B cell (primary cell): ENCODE measurements around the gene ATG4D.

Experiments used
- EZH2 ChIP-seq: IDR thresholded peaks from 2 replicates; pipeline ENCODE4 v1.6.1; 2012; ENCODE audit warnings: borderline replicate concordance, low read depth, mild to moderate bottlenecking, moderate library complexity, low read length; ENCODE audit not compliant: insufficient read depth, poor library complexity, severe bottlenecking
- TF ChIP-seq, protein P1 (sequence below): fragments of 200-600 bp; IDR thresholded peaks from one replicate; pipeline ENCODE4 v1.8.0; 2022; ENCODE audit warnings: antibody characterized with exemption, mild to moderate bottlenecking

DNA sequence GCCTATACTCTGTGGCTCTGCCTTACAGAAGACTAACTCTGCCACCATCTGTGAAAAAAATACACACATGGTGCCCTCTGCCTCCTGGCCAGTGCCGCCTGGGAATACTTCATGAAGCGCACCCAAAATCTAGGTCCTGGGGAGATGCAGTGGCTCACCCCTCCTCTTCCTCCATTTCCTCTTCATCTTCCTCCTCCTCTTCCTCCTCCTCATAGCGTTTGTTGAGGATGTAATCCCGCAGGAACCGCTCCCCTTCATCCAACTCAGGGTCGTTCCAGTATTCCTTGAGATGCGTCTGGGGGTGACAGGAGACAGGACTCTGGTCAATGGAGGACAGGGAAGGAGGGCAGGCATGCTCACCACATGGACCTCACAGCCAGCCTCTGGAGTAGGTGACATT, 16.4 kb downstream of the ATG4D start:
- TF ChIP-seq, protein P1, sequence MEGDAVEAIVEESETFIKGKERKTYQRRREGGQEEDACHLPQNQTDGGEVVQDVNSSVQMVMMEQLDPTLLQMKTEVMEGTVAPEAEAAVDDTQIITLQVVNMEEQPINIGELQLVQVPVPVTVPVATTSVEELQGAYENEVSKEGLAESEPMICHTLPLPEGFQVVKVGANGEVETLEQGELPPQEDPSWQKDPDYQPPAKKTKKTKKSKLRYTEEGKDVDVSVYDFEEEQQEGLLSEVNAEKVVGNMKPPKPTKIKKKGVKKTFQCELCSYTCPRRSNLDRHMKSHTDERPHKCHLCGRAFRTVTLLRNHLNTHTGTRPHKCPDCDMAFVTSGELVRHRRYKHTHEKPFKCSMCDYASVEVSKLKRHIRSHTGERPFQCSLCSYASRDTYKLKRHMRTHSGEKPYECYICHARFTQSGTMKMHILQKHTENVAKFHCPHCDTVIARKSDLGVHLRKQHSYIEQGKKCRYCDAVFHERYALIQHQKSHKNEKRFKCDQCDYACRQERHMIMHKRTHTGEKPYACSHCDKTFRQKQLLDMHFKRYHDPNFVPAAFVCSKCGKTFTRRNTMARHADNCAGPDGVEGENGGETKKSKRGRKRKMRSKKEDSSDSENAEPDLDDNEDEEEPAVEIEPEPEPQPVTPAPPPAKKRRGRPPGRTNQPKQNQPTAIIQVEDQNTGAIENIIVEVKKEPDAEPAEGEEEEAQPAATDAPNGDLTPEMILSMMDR = no peak
- no peak for TF ChIP-seq EZH2
